COLO668 (cell line): ENCODE measurements around the gene NRBP1.
A peak's percentile ranks its signal among the peaks of the same experiment; 100 is the strongest.

ENCODE experiments used
- DNase-seq: peaks from one replicate; lab custom pipeline; 2025; ENCODE audit not compliant: unreplicated experiment; lab: John Stamatoyannopoulos, UW

Gene NRBP1

DNA sequence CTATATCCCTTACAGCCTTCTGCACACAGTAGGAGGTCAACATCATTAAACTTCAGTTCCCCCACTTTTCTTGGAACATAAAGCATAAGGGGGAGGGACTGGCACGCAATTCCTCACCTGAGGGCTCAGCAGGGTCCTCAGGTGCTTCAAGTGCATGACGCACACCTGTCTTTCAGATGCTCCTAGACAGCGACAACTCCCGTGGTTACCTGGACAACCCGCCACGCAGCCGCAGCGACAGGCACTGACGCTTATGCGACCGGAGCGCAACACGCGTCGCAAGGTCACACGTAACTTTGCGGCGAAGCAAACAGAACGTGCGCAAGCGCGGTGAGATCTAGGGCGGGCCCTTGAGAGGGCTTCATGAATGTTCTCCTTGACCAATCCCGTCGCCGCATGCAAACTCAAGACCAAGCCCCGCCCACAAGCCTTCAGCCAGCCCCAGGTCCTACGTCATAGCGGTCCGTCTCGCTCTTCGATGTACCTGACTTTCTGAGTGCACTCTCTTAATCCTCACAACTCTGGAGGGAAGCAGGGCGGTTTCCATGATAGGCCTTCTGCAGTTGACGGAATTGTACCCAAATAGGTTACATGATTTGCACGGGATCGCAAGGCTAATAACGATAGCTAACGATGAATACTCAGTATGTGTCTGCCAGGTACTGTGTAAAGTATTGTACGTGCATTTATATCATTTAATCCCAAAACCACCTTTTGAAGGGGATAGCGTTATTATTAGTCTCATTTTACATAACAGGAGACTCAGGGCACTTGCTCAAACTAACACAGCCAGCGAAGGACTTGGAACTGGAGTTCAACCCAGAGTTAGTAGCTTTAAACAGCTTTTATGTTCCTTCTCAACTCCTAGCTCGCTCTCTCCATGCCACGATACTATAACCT, 61.3 kb downstream of the NRBP1 start, which contains the start of gene IFT172:
Gene IFT172, minus strand, starts transcription at position 246 of the 900 bp plus-strand sequence. Its CDS starts 90 bp downstream, at position 156.
- DNase-seq = peak; percentile 99
